Measurements from ENCODE around the gene PTGFRN.

The PTGFRN gene

GRCh38 chr1:116944613-116945012, 34.9 kb downstream of the PTGFRN start:
- DNase-seq (ENCODE audit: low read depth): no peak

DNA sequence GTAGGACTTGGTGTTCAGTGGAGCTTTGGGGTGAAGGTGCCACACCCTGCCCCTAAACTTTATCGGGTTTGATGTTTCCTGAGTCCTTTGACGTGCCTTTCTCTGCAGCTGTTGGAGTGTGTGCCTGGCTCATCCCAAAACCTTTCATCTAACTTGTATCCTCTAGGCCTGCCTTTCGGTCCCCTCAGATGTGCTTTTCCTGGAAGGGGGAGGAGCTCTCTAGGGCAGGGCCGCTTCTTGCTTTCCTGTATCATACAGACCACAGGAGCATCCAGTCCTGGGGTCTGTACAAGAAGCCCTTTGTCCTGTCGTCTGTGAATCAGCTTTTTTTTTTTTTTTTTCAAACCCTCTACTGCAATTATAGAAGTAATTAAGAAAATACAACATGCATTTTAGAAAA, 35.7 kb downstream of the PTGFRN start:
- no peak for DNase-seq (ENCODE audit: low read depth)

GRCh38 chr1:116945996-116946395, 36.3 kb downstream of the PTGFRN start:
- DNase-seq (ENCODE audit: low read depth): no peak

- DNase-seq (ENCODE audit: low read depth): no peak
Measured at GRCh38 chr1:116947092-116947860, 37.6 kb downstream of the PTGFRN start.

GRCh38 chr1:116948046-116948445, 38.3 kb downstream of the PTGFRN start:
- no peak for DNase-seq (ENCODE audit: low read depth)

- no peak for DNase-seq (ENCODE audit: low read depth)
Measured at GRCh38 chr1:116948642-116949041, 38.9 kb downstream of the PTGFRN start.

DNA sequence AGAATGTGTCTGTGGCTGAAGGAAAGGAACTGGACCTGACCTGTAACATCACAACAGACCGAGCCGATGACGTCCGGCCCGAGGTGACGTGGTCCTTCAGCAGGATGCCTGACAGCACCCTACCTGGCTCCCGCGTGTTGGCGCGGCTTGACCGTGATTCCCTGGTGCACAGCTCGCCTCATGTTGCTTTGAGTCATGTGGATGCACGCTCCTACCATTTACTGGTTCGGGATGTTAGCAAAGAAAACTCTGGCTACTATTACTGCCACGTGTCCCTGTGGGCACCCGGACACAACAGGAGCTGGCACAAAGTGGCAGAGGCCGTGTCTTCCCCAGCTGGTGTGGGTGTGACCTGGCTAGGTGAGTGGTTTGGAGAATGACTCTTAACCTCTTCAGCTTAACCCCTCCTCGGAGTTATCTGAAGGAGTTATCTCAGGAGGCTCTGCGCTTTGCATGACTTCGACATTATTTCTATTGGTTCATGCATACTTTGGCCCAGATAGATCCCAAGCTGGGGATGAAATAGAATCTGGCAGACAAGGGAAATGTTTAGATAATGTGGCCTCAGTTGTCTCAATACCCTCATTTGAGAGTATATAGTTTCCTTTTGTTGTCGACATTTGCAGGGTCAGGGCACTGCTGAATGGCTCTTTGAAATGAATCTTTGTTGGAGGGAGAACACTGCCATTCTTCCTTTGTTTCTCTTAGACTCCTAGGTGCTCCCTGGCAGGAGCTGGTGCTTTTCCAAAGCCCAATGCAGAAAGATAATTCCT, 39.7 kb downstream of the PTGFRN start:
- DNase-seq (ENCODE audit: low read depth): no peak

- no peak for DNase-seq (ENCODE audit: low read depth)
Measured at GRCh38 chr1:116950517-116951199, 40.9 kb downstream of the PTGFRN start.

GRCh38 chr1:116951200-116951935, 41.7 kb downstream of the PTGFRN start:
- DNase-seq (ENCODE audit: low read depth): peak; percentile 55

- no peak for DNase-seq (ENCODE audit: low read depth)
Measured at GRCh38 chr1:116952738-116953275, 43.1 kb downstream of the PTGFRN start.

DNA sequence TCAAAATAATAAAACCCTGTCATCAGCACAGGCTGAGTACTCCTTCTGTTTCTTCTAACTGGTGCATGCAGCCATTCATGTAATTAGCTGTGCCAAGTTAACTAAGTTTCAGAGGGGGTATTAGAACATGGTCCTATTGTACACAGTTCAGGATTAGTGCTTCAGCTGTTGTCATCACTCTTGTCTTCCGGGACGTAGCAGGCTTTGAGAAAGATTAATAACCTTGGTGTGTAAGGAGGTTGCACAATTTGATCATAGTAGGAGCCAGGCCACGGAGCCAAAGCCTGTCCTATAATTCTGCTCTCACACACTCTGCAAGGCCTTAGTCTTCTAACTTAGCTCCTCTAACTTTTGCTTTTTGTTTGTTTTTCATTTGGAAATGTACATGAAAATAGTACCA, 44.7 kb downstream of the PTGFRN start:
- no peak for DNase-seq (ENCODE audit: low read depth)

DNA sequence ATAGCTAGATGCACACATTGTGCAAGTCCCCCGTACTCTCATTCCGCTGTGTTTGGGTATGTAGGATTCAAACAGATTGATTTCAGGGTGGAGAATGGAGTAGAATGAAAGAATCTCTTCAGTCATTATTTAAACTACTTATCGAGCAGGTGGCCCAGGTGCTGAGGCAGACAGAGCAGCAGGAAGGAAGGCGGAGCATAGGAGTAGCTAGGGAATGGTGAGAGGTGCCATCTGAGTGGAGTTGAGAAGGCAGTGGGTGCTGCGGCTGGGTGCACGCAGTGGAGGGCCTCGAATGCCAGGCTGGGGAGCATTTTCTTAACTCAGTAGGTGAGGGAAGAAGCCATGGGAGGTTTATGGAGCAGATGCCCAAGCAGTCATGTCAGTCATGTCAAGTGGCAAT, 46.7 kb downstream of the PTGFRN start:
- no peak for DNase-seq (ENCODE audit: low read depth)

DNA sequence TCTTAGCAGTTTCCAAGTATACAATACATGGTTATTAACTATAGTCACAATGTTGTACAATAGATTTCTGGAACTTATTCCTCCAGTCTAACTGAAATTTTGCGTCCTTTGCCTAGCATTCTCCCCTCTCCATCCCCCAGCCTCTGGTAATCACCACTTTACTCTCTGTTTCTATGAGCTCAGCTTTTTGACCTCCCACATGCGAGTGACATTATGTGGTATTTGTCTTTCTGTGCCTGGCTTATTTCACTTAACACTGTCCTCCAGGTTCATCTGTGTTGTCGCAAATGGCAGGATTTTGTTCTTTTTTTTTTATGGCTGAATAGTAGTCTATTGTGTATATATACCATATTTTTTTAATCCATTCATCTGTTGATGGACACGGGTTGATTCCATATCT, 47.9 kb downstream of the PTGFRN start:
- no peak for DNase-seq (ENCODE audit: low read depth)

- no peak for DNase-seq (ENCODE audit: low read depth)
Measured at GRCh38 chr1:116958110-116958509, 48.4 kb downstream of the PTGFRN start.

DNA sequence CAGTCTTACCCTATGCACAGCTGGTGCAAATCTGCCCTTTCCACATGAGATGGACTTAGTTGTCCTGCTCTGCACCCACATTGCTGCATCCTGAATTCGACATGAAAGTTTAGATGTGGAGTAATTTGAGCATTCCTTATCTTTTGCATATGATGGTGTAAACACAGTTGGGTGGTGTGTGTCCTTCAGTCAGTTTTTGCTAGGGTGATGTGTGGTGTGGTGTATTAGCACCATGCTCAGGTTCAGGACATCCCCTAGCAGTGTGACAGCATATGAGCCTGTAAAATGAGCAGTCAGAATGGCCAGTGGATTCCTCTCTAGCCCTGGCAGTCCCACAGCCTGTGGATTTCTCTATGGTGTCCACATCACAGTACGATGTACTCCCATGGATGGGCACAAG, 49.3 kb downstream of the PTGFRN start:
- no peak for DNase-seq (ENCODE audit: low read depth)

DNA sequence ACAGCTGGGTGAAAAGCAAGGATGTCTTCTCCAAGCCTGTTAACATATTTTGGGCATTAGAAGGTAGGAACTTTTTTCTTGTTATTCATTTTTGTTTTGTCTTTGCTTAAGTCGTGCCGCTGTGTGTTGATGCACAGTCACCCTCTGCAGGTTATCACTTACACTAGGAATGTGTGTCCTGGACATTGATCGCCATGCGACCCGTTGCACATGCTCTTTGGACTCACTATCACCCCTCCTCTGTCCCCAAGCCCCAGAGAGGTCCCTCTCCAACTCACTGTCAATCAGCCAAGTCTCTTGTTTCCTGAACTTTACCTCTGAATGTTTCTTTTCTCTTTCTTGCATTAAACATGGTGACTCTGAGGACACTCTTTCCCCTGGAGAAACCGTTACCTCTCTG, 51.9 kb downstream of the PTGFRN start:
- no peak for DNase-seq (ENCODE audit: low read depth)

DNA sequence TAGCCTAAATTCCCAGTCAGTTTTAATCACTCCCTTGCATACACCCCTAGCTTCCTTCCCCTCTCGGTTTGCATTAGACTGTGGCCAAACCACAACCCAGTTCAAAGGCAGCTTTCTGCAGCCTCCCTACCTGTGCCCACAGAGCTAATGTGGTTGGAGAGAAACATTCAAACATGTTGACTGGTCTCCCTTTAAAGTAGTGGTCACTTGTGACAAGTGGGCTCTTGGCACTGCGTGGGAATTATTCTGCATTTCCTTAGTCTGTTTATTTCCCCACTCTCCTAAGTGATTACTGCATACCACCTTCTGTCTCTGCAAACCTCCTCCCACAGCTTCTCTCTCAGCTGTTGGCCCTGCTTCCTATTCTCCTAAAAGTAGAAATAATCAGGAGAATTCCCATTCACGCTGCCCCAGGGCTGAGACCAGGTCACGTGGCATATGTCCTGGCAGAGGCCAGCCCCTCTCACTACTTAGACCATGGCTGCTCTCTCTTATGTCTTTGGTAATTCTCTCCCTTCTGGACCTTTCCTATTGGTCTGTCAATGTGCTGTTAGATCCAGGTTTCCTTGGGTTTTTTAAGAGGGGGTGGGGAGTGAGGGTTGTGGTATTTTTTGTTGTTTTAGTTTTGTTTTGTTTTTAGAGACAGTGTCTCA, 53.4 kb downstream of the PTGFRN start:
- DNase-seq (ENCODE audit: low read depth): no peak

DNA sequence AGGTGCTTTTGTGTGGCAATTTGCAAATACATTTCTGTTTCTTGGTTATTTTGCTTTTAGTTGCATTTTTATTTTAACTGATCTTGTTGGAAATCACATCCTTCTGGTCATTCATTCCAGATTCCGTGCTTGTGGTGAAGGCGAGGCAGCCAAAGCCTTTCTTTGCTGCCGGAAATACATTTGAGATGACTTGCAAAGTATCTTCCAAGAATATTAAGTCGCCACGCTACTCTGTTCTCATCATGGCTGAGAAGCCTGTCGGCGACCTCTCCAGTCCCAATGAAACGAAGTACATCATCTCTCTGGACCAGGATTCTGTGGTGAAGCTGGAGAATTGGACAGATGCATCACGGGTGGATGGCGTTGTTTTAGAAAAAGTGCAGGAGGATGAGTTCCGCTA, 57.1 kb downstream of the PTGFRN start:
- DNase-seq (ENCODE audit: low read depth): peak; percentile 69

GRCh38 chr1:116968724-116969123, 59.0 kb downstream of the PTGFRN start:
- no peak for DNase-seq (ENCODE audit: low read depth)

- DNase-seq (ENCODE audit: low read depth): no peak
Measured at GRCh38 chr1:116971258-116971860, 61.6 kb downstream of the PTGFRN start.

All from stromal cell of bone marrow (primary cell).